ENCODE results near the gene ATP2B3. TPM values are rescaled to one million over a fixed set of nuclear protein-coding genes. Genes with fewer than 3 reads are reported as not detected.

ATP2B3 gene
- total RNA-seq, 1 experiment from 2014 or later = not detected

DNA sequence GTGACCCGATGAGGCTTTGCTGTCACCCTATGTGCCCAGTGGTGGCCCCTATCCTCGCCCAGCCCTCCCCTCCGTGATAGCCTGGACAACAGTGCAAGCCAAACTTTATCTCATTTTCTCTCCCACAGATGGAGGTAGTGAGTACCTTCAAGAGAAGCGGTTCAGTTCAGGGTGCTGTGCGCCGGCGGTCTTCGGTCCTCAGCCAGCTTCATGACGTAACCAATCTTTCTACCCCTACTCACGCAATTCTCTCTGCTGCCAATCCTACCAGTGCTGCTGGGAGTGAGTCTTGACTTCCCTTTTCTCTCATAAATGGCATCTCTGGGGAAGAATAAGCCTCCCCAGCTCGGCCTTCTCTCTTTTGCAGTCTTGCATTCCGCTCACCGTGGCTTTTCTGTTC is 52.0 kb downstream of the ATP2B3 start:
- POLR2A ChIA-PET = no interaction called here
- intact Hi-C loops (cut with micrococcal nuclease) = no loop called here
- no TSS peak for BruUV-seq (replicated peaks)

DNA sequence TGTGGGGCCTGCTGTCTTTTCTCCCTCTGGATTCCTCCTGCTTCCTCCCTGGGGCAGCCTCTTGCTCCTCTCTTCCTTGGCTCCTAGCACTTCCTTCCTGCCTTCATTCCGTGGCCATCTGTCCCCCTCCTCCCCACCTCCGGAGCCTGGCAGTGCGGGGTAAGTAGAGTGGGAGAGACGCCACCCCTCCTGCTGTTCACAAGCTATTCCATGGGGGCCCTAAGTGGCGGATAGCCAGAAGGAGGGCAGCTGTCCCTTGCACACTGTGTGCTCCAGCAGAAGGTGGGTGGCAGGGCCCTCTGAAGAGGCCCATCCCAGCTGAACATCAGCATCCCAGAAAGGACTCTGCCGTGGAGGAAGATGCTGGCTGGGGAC is 54.1 kb downstream of the ATP2B3 start:
- DNase-seq (ENCODE audit: unreplicated experiment) = no peak
- no peak overlapping the region for H3K4me3 Mint-ChIP-seq (ENCODE audit: unreplicated experiment)
- CTCF ChIA-PET = interaction anchor here (0.6 to 1.7 kb wide), 2 partner anchors 97 to 104 kb away, joined by 4 read pairs; no protein-coding TSS in a partner anchor
- H3K27me3 Mint-ChIP-seq (ENCODE audit: insufficient read depth, unreplicated experiment) = no peaks in the 10 kb centered on the region
- H3K4me1 Mint-ChIP-seq (ENCODE audit: insufficient read depth, unreplicated experiment) = no peaks in the 10 kb centered on the region
- no peak overlapping the region for H3K27ac Mint-ChIP-seq (ENCODE audit: low read depth, unreplicated experiment)
- TF ChIP-seq, protein P1, sequence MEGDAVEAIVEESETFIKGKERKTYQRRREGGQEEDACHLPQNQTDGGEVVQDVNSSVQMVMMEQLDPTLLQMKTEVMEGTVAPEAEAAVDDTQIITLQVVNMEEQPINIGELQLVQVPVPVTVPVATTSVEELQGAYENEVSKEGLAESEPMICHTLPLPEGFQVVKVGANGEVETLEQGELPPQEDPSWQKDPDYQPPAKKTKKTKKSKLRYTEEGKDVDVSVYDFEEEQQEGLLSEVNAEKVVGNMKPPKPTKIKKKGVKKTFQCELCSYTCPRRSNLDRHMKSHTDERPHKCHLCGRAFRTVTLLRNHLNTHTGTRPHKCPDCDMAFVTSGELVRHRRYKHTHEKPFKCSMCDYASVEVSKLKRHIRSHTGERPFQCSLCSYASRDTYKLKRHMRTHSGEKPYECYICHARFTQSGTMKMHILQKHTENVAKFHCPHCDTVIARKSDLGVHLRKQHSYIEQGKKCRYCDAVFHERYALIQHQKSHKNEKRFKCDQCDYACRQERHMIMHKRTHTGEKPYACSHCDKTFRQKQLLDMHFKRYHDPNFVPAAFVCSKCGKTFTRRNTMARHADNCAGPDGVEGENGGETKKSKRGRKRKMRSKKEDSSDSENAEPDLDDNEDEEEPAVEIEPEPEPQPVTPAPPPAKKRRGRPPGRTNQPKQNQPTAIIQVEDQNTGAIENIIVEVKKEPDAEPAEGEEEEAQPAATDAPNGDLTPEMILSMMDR (IDR thresholded peaks at IDR 0.05; ENCODE audit: unreplicated experiment) = no peak
- intact Hi-C loops (cut with micrococcal nuclease) = no loop called here
- no peaks in the 10 kb centered on the region for H3K36me3 Mint-ChIP-seq (ENCODE audit: insufficient read depth, unreplicated experiment)
- H3K9me3 Mint-ChIP-seq (ENCODE audit: unreplicated experiment) = no peaks in the 10 kb centered on the region
- no TSS peak for BruUV-seq (replicated peaks)
- POLR2A ChIA-PET = no interaction called here

More for the DNA sequence above, 52.0 kb downstream of the ATP2B3 start:
- Mint-ChIP-seq H3K27me3 (ENCODE audit: insufficient read depth, unreplicated experiment) (no peaks in the 10 kb centered on the region), H3K4me3 (ENCODE audit: unreplicated experiment) (no peak overlapping the region), H3K9me3 (ENCODE audit: unreplicated experiment) (no peaks in the 10 kb centered on the region), H3K36me3 (ENCODE audit: insufficient read depth, unreplicated experiment) (no peaks in the 10 kb centered on the region), H3K4me1 (ENCODE audit: insufficient read depth, unreplicated experiment) (no peaks in the 10 kb centered on the region), H3K27ac (ENCODE audit: low read depth, unreplicated experiment) (no peak overlapping the region)
- CTCF ChIA-PET = interaction anchor here (0.6 kb wide), 1 partner anchor 9 kb away, joined by 3 read pairs; no protein-coding TSS in a partner anchor
- TF ChIP-seq, protein P1 (IDR thresholded peaks at IDR 0.05; ENCODE audit: unreplicated experiment) = no peak
- no peak for DNase-seq (ENCODE audit: unreplicated experiment)

DNA sequence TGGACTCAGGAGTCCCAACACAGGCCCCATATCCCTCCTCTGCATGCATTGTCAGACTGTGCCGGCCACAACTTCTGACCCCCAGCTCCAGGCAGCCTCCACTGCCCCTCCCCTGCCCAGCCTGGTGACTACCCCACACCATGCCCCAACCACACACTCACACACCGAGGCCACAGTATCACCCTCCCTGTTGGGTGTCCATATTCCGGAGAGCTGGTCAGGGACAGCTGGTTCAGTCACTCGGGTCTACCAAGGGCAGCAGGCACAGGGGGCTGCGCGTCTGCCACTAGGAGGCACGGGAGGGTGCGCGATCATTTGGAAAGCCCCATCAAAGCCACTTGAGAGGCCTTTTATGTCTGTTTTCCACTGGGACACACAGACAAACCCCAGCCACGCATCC is 55.2 kb downstream of the ATP2B3 start:
- CTCF ChIA-PET = no interaction called here
- no TSS peak for BruUV-seq (replicated peaks)
- Mint-ChIP-seq H3K4me1 (ENCODE audit: insufficient read depth, unreplicated experiment) (no peaks in the 10 kb centered on the region), H3K27ac (ENCODE audit: low read depth, unreplicated experiment) (no peak overlapping the region), H3K4me3 (ENCODE audit: unreplicated experiment) (no peak overlapping the region), H3K27me3 (ENCODE audit: insufficient read depth, unreplicated experiment) (no peaks in the 10 kb centered on the region), H3K9me3 (ENCODE audit: unreplicated experiment) (no peaks in the 10 kb centered on the region), H3K36me3 (ENCODE audit: insufficient read depth, unreplicated experiment) (no peaks in the 10 kb centered on the region)
- TF ChIP-seq, protein P1 (IDR thresholded peaks at IDR 0.05; ENCODE audit: unreplicated experiment) = no peak
- POLR2A ChIA-PET = no interaction called here
- DNase-seq (ENCODE audit: unreplicated experiment) = no peak
- intact Hi-C loops (cut with micrococcal nuclease) = no loop called here

DNA sequence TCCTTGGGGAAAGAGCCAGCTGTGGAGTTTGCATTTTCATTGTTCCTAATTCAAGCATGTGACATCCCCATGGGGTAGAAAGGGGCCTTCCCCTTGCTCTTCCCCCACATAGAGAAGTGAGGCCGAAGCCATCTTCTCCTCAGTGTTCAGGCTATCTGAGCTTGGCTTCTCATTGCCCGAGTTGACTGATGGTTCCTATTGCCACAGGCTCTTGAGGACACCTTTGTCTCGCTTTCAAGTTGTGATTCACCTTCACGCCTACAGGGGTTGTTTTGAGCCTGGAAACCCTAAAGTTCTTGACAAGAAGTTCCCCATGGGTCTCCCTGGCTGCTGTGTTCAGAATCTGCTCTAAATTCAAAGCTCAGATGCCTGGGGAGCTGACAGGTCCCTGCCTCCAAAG is 56.5 kb downstream of the ATP2B3 start:
- POLR2A ChIA-PET = no interaction called here
- intact Hi-C loops (cut with micrococcal nuclease) = no loop called here
- BruUV-seq (replicated peaks) = no TSS peak
- TF ChIP-seq, protein P1 (IDR thresholded peaks at IDR 0.05; ENCODE audit: unreplicated experiment) = no peak
- Mint-ChIP-seq H3K4me3 (ENCODE audit: unreplicated experiment) (no peak overlapping the region), H3K9me3 (ENCODE audit: unreplicated experiment) (no peaks in the 10 kb centered on the region), H3K27me3 (ENCODE audit: insufficient read depth, unreplicated experiment) (no peaks in the 10 kb centered on the region), H3K4me1 (ENCODE audit: insufficient read depth, unreplicated experiment) (no peaks in the 10 kb centered on the region), H3K36me3 (ENCODE audit: insufficient read depth, unreplicated experiment) (no peaks in the 10 kb centered on the region), H3K27ac (ENCODE audit: low read depth, unreplicated experiment) (no peak overlapping the region)
- no peak for DNase-seq (ENCODE audit: unreplicated experiment)
- CTCF ChIA-PET = interaction anchor here (1.0 kb wide), 1 partner anchor 9 kb away, joined by 3 read pairs; no protein-coding TSS in a partner anchor
